Measurements from ENCODE around the gene STIM1. TPM values are rescaled to one million over a fixed set of nuclear protein-coding genes. Genes with fewer than 3 reads are reported as not detected.

STIM1 gene
- total and polyA plus RNA-seq, 12 donors = 11.9 to 55.7 (median 37.4) TPM

DNA sequence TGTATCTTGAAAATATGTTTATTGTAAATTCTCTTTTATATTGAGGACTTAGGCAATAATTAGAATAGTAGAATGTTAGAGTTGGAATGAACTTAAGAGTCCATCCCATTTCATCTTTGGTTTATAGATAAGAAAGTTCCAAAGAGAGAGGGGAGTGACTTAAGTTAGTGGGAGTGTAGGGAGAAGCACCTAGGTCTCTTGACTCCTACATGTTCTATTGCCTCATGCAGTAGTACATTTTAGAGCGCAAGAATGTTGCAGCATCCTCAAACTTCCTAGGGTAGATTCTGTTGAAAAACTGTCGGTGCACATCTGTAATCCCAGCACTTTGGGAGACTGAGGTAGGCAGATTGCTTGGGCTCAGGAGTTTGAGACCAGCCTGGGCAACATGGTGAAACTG, 247.8 kb downstream of the STIM1 start:
- intact Hi-C loops (cut with DNase I) = no loop called here
- WGBS, 2 donors = 98 to 99% methylated on average over 2 of the region's 2 CpGs
- no peak for ATAC-seq

GRCh38 chr11:4105916-4106315, 250.5 kb downstream of the STIM1 start:
- 94 to 99% methylated on average over 1 of the region's 1 CpG for WGBS, 2 donors
- no peak overlapping the region for H3K4me3 ChIP-seq
- H3K27me3 ChIP-seq = no peaks in the 10 kb centered on the region
- H3K9me3 ChIP-seq = no peaks in the 10 kb centered on the region
- no peak for ATAC-seq
- DNase-seq = no peak
- no peak overlapping the region for H3K27ac ChIP-seq
- intact Hi-C loops (cut with DNase I) = no loop called here
- TF ChIP-seq, protein P1, sequence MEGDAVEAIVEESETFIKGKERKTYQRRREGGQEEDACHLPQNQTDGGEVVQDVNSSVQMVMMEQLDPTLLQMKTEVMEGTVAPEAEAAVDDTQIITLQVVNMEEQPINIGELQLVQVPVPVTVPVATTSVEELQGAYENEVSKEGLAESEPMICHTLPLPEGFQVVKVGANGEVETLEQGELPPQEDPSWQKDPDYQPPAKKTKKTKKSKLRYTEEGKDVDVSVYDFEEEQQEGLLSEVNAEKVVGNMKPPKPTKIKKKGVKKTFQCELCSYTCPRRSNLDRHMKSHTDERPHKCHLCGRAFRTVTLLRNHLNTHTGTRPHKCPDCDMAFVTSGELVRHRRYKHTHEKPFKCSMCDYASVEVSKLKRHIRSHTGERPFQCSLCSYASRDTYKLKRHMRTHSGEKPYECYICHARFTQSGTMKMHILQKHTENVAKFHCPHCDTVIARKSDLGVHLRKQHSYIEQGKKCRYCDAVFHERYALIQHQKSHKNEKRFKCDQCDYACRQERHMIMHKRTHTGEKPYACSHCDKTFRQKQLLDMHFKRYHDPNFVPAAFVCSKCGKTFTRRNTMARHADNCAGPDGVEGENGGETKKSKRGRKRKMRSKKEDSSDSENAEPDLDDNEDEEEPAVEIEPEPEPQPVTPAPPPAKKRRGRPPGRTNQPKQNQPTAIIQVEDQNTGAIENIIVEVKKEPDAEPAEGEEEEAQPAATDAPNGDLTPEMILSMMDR (IDR thresholded peaks at IDR 0.05) = no peak
- no peaks in the 10 kb centered on the region for H3K4me1 ChIP-seq
- H3K36me3 ChIP-seq = peaks cover 0 to 95% (median 24%) of the 10 kb centered on the region in 9 donors

More for the DNA sequence above, 247.8 kb downstream of the STIM1 start:
- H3K4me3 ChIP-seq = no peak overlapping the region
- TF ChIP-seq, protein P1 (IDR thresholded peaks at IDR 0.05) = no peak
- DNase-seq = no peak
- H3K27ac ChIP-seq = no peak overlapping the region
- peaks cover 0 to 13% (median 0%) of the 10 kb centered on the region in 9 donors for H3K4me1 ChIP-seq
- H3K9me3 ChIP-seq = no peaks in the 10 kb centered on the region
- peaks cover 0 to 74% (median 9%) of the 10 kb centered on the region in 9 donors for H3K36me3 ChIP-seq
- H3K27me3 ChIP-seq = no peaks in the 10 kb centered on the region

DNA sequence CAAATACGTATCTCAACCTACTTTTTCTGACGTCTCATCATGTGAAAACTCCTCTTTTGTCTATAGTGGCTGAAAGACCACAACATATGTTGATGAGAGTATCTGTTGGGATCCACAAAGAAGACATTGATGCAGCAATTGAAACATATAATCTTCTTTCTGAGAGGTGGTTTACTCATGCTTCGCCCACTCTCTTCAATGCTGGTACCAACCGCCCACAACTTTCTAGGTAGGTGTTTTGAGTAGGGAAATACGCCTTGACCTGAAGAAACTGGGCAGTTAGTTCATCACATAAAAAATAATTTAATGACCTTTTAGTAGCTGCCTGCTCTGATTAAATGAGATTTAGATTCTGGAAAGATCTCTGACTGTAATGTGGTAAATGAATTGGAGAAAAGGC, 256.4 kb downstream of the STIM1 start:
- intact Hi-C loops (cut with DNase I) = no loop called here
- Histone ChIP-seq H3K27ac (no peak overlapping the region), H3K27me3 (no peaks in the 10 kb centered on the region), H3K4me3 (no peak overlapping the region), H3K36me3 (peaks cover 0 to 98% (median 39%) of the 10 kb centered on the region in 9 donors), H3K4me1 (no peaks in the 10 kb centered on the region), H3K9me3 (no peaks in the 10 kb centered on the region)
- DNase-seq (no peak), ATAC-seq (no peak)
- WGBS, 2 donors = 76 to 77% methylated on average over 5 of the region's 5 CpGs
- TF ChIP-seq, protein P1 (IDR thresholded peaks at IDR 0.05) = no peak

DNA sequence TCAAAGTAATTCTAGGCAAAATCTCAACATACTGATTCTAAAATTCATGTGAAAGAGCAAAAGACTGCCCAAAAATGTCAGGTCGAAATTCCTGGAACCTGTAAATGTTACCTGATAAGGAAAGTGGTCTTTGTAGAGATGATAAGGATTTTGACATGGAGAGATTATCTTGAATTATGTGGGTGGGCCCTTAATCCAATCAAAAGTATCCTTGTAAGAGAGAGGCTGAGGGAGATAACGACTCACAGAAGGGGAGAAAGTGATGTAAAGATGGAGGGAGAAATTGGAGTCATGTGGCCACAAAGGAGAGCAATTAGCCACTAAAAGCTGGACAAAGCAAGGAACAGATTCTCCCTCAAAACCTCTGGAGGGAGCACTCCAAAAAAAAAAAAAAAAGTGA, 259.7 kb downstream of the STIM1 start:
- Histone ChIP-seq H3K4me3 (no peak overlapping the region), H3K4me1 (no peaks in the 10 kb centered on the region), H3K36me3 (peaks cover 0 to 95% (median 36%) of the 10 kb centered on the region in 9 donors), H3K27ac (no peak overlapping the region), H3K9me3 (no peaks in the 10 kb centered on the region), H3K27me3 (no peaks in the 10 kb centered on the region)
- 86 to 88% methylated on average over 2 of the region's 2 CpGs for WGBS, 2 donors
- ATAC-seq (no peak), DNase-seq (no peak)
- intact Hi-C loops (cut with DNase I) = no loop called here
- TF ChIP-seq, protein P1 (IDR thresholded peaks at IDR 0.05) = no peak

All from heart right ventricle (tissue), 16 donors.